Stomach (tissue), 4 donors: Measurements from ENCODE around the gene CHRM4.

Source experiments
- EP300 ChIP-seq: sonication (generic); formaldehyde crosslinking; IDR thresholded peaks from one replicate; pipeline ENCODE4 v1.6.1; 2017; ENCODE audit warnings: antibody characterized with exemption
- TF ChIP-seq, protein P1 (sequence below), 7 experiments: fragments of 450-650 bp in 4 of 7; fragments of 200-600 bp in 3 of 7; sonication (generic) in 3 of 7; IDR thresholded peaks; one replicate each; pipeline ENCODE4 v1.5.1; 2016 to 2019; ENCODE audit warnings: antibody characterized with exemption in 7 of 7, control low read depth in 2 of 7, mild to moderate bottlenecking in 1 of 7

DNA sequence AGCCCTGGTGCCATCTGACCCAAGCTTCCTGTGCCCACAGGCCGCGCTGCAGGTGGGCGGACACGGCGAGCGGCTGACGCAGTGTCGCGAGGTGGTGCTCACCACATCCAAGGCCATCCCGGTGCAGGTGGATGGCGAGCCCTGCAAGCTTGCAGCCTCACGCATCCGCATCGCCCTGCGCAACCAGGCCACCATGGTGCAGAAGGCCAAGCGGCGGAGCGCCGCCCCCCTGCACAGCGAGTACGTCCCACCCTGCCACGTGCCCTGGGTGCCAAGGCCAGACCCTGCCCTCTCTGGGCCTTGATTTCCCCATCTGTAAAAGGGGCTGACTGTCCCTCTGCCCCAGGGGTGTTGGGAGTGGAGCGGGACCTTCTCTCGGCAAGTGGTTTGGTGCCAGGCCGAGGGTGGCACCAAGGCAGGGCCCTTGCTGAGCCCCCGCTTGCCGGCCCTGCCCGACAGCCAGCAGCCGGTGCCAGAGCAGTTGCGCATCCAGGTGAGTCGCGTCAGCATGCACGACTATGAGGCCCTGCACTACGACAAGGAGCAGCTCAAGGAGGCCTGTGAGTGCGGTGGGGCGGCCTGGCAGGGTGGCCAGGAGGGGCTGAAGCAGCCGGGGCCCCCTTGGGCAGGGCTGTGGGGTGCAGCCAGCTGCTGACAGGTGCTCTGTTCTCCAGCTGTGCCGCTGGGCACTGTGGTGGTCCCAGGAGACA is 16.0 kb downstream of the CHRM4 start:
- TF ChIP-seq EP300, result no peak
- TF ChIP-seq, protein P1, sequence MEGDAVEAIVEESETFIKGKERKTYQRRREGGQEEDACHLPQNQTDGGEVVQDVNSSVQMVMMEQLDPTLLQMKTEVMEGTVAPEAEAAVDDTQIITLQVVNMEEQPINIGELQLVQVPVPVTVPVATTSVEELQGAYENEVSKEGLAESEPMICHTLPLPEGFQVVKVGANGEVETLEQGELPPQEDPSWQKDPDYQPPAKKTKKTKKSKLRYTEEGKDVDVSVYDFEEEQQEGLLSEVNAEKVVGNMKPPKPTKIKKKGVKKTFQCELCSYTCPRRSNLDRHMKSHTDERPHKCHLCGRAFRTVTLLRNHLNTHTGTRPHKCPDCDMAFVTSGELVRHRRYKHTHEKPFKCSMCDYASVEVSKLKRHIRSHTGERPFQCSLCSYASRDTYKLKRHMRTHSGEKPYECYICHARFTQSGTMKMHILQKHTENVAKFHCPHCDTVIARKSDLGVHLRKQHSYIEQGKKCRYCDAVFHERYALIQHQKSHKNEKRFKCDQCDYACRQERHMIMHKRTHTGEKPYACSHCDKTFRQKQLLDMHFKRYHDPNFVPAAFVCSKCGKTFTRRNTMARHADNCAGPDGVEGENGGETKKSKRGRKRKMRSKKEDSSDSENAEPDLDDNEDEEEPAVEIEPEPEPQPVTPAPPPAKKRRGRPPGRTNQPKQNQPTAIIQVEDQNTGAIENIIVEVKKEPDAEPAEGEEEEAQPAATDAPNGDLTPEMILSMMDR (IDR thresholded peaks at IDR 0.05), result no peak
